ENCODE measurements around the gene PDLIM4.

Gene PDLIM4

GRCh38 chr5:132293066-132293991 is 35.8 kb downstream of the PDLIM4 start:
- DNase-seq, result peak; percentile 77

- peak; percentile 86 for DNase-seq
Observed at GRCh38 chr5:132293992-132294727, 36.7 kb downstream of the PDLIM4 start, which contains the start of gene SLC22A4. SLC22A4 (plus strand) TSS chr5:132294394; CDS start chr5:132294617, 223 bp downstream.

- peak; percentile 90 for DNase-seq
Observed at GRCh38 chr5:132294728-132295504, 37.4 kb downstream of the PDLIM4 start.

GRCh38 chr5:132295505-132296411 is 38.3 kb downstream of the PDLIM4 start:
- DNase-seq, result no peak

GRCh38 chr5:132296412-132297016 is 39.0 kb downstream of the PDLIM4 start:
- no peak for DNase-seq

- DNase-seq, result no peak
Observed at GRCh38 chr5:132297211-132297940, 39.9 kb downstream of the PDLIM4 start.

GRCh38 chr5:132298298-132299212 is 41.1 kb downstream of the PDLIM4 start:
- DNase-seq, result peak; percentile 7

- no peak for DNase-seq
Observed at GRCh38 chr5:132299917-132300316, 42.4 kb downstream of the PDLIM4 start.

GRCh38 chr5:132300577-132301343 is 43.3 kb downstream of the PDLIM4 start:
- no peak for DNase-seq

GRCh38 chr5:132301344-132302271 is 44.1 kb downstream of the PDLIM4 start:
- DNase-seq, result no peak

GRCh38 chr5:132302413-132302812 is 44.9 kb downstream of the PDLIM4 start:
- no peak for DNase-seq

- no peak for DNase-seq
Observed at GRCh38 chr5:132303589-132303988, 46.1 kb downstream of the PDLIM4 start.

- no peak for DNase-seq
Observed at GRCh38 chr5:132305420-132305819, 47.9 kb downstream of the PDLIM4 start.

GRCh38 chr5:132308701-132309100 is 51.2 kb downstream of the PDLIM4 start:
- DNase-seq, result no peak

GRCh38 chr5:132309679-132310078 is 52.2 kb downstream of the PDLIM4 start:
- DNase-seq, result no peak

GRCh38 chr5:132310141-132310834 is 52.8 kb downstream of the PDLIM4 start:
- DNase-seq, result no peak

- no peak for DNase-seq
Observed at GRCh38 chr5:132313366-132313765, 55.9 kb downstream of the PDLIM4 start.

Data from activated CD4-positive, alpha-beta T cell treated with anti-CD3 and anti-CD28 coated beads, Interleukin-10, Interleukin-2, amounts not matched to agents 100 ng/mL and 50 ng/mL, durations not matched to agents 16 hours and 8 hours (primary cell).